ENCODE results near the gene TBKBP1. TPM values are rescaled to one million over a fixed set of nuclear protein-coding genes. Genes with fewer than 3 reads are reported as not detected.

TBKBP1 gene
- total RNA-seq, 1 donor from 2014 or later: 14.8 TPM

DNA sequence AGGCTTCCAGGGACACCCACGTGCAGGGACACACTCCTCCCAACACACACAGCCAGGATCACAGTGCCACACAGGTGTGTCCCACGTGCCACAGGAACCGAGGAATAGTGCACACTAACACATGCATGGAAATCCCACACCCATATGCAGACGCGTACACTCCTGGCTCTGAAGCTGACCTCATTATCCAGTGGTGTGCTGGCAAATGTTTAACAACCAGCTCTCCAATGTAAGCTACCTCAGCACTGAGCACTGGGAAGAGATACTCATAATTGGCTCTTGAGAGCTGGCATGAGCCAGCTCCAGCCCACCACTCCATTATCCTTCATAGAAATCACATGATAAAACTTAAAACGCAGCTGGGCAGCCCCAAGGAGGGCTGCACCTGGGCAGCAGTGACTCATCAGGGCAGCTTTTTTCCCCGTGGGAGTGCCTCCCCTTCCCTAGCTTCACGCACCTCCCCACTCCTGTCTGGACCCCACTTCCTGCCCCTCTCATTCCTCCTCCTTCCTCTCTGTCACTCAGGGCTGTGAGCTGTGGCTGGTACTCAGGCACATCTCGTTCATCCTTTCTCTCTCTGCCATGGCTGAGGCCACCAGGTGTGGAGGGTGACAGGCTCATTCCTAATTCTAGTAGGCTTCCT, 24.1 kb downstream of the TBKBP1 start:
- peaks cover 69% of the 10 kb centered on the region for H3K27me3 ChIP-seq (ENCODE audit: low read depth)
- H3K27ac ChIP-seq (replicated peaks): no peak overlapping the region
- TF ChIP-seq CTCF (IDR thresholded peaks at IDR 0.05; ENCODE audit: borderline replicate concordance): no peak
- no peaks in the 10 kb centered on the region for H3K36me3 ChIP-seq
- no peaks in the 10 kb centered on the region for H3K9me3 ChIP-seq (replicated peaks)
- no peak overlapping the region for H3K4me3 ChIP-seq
- peaks cover 16% of the 10 kb centered on the region for H3K4me1 ChIP-seq
- intact Hi-C loops (cut with micrococcal nuclease): no loop called here
- no peak for DNase-seq

- H3K4me3 ChIP-seq: no peak overlapping the region
- no peak for DNase-seq
- no peaks in the 10 kb centered on the region for H3K9me3 ChIP-seq (replicated peaks)
- intact Hi-C loops (cut with micrococcal nuclease): no loop called here
- H3K36me3 ChIP-seq: no peaks in the 10 kb centered on the region
- TF ChIP-seq CTCF (IDR thresholded peaks at IDR 0.05; ENCODE audit: borderline replicate concordance): no peak
- peaks cover 16% of the 10 kb centered on the region for H3K4me1 ChIP-seq
- no peak overlapping the region for H3K27ac ChIP-seq (replicated peaks)
- H3K27me3 ChIP-seq (ENCODE audit: low read depth): peaks cover 72% of the 10 kb centered on the region
Measured at GRCh38 chr17:47718634-47719405, 24.9 kb downstream of the TBKBP1 start.

DNA sequence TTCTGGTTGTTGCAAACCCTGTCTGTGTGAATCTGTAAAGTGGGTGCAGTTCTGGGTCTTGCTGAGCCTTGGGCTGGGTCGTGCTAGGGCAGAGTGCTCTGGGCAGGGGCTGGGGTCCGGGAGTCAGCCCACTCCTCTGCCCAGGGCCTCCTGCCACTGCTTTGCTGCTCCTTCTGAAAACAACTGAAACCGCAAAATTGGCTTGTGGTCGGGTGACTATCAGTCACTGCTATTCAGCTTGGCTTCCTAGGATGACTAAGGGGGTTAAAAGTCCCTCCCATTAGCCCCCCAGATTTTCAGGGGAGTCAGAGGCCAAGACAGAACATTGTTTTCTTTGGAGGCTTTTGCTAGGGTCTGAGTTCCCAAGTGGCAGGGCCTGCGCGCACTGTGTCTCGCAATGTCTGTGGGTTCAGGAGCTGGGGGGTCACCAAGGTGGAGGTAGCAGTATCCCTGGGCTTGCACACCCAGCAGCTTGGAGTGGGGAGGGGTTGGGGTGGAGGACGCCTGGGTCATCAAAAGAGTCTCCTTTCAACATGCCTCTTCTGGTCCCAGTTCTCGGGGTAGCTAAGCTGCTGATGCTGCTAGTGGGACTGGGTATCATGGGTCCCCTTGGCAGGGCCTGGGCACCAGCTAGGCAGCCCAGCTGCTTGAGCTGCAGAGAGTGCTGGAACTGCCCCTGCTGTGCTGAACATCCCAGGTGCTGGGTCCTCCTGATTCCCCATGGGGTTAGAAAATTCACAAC, 25.6 kb downstream of the TBKBP1 start:
- peaks cover 79% of the 10 kb centered on the region for H3K27me3 ChIP-seq (ENCODE audit: low read depth)

DNA sequence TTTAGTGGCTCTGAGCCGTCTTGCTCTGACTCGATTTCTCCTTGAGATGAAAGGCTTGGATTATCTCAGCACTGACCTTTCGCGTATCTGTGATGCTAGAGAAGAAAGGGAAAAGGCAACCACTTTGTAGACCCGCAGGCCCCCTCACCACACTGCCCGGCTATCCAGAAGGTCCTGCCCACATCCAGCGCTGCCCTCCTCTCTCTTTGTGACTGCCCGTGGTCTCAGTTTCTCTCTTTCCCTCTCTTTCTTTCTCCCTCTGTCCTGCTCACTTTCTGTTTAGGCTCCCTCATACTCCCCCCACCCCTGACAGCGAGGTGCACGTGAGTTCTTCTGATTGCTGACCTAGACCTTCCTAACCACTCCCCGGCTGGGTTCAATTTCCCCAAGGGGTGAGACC, 26.2 kb downstream of the TBKBP1 start:
- H3K4me3 ChIP-seq: no peak overlapping the region
- H3K36me3 ChIP-seq: no peaks in the 10 kb centered on the region
- H3K9me3 ChIP-seq (replicated peaks): no peaks in the 10 kb centered on the region
- no peak for DNase-seq
- H3K27ac ChIP-seq (replicated peaks): no peak overlapping the region
- H3K27me3 ChIP-seq (ENCODE audit: low read depth): peaks cover 86% of the 10 kb centered on the region
- H3K4me1 ChIP-seq: peaks cover 16% of the 10 kb centered on the region
- TF ChIP-seq CTCF (IDR thresholded peaks at IDR 0.05; ENCODE audit: borderline replicate concordance): no peak
- intact Hi-C loops (cut with micrococcal nuclease): no loop called here

More for the DNA sequence above, 25.6 kb downstream of the TBKBP1 start:
- intact Hi-C loops (cut with micrococcal nuclease): no loop called here
- H3K9me3 ChIP-seq (replicated peaks): no peaks in the 10 kb centered on the region
- no peak overlapping the region for H3K4me3 ChIP-seq
- TF ChIP-seq CTCF (IDR thresholded peaks at IDR 0.05; ENCODE audit: borderline replicate concordance): no peak
- no peaks in the 10 kb centered on the region for H3K36me3 ChIP-seq
- no peak overlapping the region for H3K27ac ChIP-seq (replicated peaks)
- DNase-seq: no peak
- peaks cover 16% of the 10 kb centered on the region for H3K4me1 ChIP-seq

- Histone ChIP-seq H3K9me3 (replicated peaks) (no peaks in the 10 kb centered on the region), H3K27me3 (ENCODE audit: low read depth) (peaks cover 90% of the 10 kb centered on the region), H3K27ac (replicated peaks) (no peak overlapping the region), H3K36me3 (no peaks in the 10 kb centered on the region), H3K4me1 (peaks cover 16% of the 10 kb centered on the region), H3K4me3 (no peak overlapping the region)
- intact Hi-C loops (cut with micrococcal nuclease): no loop called here
- DNase-seq: no peak
- TF ChIP-seq CTCF (IDR thresholded peaks at IDR 0.05; ENCODE audit: borderline replicate concordance): no peak
Measured at GRCh38 chr17:47720754-47721533, 27.0 kb downstream of the TBKBP1 start.
